Measurements from ENCODE around the gene MPPED2.
"Not testable (repeated sequence)": the region's sequence is repeated elsewhere in the genome, so short reads cannot be mapped to it uniquely, and the experiment has no call there.

Gene MPPED2

DNA sequence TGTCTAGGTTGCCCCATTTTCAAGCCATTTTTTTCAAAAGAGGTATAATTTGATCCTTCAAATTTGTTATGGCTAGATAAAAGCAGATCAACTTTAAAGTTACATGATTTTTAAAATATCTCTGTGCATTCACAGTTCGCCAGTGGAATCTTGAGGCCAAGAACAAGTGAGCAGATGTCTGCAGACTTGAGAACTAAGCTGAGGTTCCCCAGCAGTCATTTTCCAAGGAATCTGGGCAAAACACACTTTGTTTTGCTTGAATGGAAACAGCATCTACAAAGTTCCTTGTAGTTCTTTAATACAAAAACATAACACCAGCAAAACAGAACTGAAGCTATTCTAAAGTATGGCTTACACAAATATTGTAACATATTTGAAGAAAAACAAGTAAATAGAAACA is 7.7 kb downstream of the MPPED2 start:
- no peak for DNase-seq

DNA sequence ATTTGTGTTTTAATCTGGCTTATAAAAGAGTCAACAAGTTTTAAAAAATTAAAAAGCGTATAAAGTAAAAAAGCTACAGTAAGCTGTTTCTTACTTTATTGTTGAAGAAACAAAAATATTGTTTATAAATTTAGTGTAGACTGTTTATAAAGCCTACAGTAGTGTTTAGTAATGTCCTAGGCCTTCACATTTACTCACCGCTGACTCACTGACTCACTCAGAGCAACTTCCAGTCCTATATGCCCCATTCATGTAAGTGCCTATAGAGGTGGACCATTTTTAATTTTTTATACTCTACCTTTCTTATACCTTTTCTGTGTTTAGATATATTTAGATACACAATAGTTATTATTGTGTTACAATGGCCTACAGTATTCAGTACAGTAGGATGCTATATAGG is 12.2 kb downstream of the MPPED2 start:
- DNase-seq, result no peak

DNA sequence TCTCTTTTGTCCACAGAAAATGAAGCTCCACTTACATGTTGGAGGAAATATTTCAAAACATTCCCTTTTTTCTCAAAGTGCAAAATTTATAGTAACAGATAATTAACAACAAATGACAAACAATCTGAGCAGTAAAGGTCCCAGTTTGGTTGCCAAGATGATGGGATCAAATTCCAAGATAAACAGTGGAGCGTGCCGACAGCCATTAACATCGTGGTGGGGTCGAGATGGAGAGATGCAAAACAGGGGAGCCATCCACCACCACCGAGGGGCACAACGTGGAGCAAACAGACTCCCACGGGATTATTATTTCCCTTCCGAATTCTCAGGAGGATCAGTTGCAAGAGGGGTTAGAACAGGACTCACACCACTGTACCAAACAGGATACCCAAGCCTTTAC is 17.2 kb downstream of the MPPED2 start:
- no peak for DNase-seq

DNA sequence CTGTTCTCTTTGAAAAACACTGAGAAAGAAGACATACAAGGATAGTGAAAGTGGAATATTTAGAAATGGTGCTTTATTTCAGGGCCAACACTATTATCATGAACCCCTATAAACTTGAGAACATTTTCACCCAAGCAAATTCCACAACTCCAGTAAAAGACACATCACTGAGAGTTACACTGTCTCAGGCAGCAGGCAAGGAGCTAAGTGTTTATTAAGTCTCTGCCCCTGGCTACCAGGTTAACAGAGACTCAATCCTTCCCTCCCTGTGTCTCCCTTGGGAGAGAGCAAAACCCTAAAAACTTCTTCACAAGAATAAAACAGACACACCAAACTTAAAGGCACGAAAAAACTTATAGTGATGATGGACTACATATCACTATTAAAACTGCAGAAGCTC is 18.5 kb downstream of the MPPED2 start:
- DNase-seq, result no peak

DNA sequence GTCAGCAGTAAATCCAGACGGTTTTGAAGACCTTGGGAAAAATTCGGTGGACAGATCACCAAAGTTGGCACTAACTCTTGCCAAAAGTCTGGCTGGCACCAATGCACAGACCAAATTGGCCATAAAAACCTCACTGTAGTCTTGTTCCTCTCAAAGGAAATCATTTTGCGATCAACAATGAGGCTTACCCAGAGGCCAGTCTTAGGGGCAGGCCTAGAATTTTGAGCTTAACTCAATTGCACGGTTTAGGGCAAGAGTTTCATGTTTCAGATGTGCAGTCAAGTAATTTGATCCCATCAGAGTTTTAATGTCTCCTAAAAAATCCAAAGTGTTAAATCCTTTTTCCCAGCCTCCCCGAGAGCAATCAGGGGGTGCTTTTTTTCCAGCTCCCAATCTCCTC is 19.0 kb downstream of the MPPED2 start:
- DNase-seq, result no peak

DNA sequence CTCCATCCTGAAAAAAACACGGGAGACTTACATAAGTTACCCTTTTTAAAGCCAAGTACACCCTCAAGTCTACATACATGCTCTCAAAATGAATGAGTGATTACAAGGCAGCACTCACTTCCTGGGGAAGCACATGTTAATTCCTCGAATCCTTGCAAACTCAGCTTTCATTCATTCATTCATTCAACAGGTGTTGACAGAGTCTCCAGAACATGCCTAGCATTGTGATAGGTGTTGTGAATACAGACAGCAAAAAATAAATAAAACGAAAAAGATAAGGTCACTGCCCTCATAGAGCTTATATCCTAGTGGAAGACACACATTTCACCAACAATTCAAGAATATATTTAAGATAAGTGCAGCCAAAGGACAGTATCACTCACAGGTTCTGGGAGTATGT is 19.7 kb downstream of the MPPED2 start:
- no peak for DNase-seq

DNA sequence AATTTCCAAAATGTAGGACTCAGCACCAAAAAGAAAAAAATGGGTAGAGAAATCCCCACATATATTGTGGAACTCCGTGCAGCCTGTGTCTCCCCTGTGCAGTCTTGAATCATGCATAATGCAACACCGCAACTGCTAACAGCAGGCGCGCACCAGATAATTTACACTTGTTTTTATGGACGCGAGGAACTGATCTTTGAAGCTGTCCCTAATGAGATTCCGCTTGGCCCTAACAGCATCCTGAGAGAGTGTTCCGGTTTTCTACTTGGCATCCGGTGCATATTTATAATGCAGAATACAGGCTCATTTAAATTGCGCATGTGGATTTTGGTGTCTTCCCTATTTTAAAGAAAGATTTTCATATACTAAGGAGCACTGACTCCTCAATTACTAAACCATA is 21.1 kb downstream of the MPPED2 start:
- DNase-seq, result no peak

DNA sequence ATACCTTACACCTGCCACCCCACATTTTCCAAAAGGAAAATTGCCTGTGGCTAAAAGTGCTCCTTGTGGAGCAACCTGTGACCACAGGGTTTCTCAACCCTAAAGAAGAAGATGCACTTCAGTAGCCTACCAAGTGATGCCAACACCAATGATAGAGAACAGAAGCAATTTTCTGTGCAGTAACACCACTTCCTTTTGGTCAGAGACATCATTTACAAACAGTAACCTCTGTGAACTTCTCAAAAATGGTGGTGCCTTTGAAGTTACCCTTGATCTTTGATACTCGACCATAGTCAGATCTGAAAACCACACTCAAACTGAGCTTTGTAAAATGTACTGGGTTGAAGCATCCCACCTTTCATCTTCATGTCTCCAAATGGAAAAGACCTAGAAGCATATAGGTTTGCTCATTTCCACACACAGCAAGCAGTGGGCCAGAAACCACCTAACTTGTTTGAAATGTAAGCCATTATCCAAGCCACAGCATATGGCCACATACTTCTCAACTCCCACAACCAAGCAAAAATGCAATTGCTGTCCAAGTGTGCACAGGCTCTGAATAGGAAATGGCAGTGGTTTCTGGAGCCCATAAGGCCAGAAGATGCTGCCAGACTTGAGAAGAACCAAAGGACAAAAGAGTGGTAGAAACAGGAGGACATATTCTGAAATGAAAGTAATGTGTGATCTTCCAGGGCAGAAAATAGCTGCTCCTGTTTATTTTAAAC is 24.3 kb downstream of the MPPED2 start:
- DNase-seq, result no peak

DNA sequence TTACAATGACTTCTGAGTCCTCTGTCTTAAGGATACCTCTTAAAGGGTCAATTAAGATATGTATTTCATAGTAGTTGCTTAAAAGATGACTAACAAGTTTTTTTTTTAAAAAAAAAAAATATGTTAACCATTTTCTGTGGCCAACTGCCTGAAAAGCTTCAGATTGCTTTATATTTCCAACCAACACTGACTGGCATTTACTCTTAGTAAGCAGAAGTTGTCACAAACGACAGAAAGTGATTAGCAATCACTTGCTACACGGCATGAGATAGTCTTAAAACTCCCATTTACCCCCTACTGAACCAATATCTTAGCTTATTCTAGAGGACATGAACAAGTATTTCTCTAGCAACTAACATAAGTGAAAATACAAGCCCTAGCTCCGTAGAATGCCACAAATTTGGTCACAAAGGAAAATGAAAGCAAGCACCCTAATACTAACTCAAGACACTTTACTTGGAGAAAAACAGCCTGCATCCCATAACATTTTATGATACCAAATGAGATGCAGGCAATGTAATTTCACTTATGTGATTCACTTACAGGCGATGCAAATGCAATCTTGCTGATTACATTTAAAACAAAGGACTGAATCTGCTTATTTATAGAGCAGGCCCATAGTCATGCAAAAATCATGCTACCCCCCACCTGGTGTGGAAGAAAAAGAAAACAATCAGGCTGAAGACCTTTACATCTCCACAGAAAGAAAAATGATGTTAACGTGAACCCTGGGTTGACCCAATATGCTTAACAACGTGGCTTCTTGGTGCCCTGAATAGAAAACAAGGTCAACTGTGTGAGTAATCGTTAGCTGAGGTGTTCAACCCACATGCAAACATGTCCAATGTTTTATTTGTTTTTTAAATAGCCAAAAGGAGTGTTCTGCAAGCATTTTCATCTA is 25.7 kb downstream of the MPPED2 start:
- no peak for DNase-seq

DNA sequence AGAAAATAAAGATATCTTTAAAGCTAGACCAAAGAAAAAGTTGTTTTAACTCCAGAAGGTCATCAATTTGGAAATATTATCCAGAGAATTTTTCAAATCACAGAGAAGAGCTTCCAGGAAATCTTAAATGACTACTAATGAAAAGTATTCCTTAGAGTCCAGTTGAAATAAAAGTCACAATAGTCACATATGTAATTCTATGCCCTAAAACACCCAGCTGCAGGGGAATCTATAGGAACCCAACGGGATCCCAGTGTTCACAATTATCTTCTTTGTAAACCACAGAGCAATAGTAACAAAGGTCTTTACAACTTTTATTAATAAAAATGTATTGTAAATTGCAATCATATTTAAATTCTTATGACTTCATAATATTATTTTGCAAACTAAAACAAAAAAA is 27.1 kb downstream of the MPPED2 start:
- DNase-seq, result no peak

DNA sequence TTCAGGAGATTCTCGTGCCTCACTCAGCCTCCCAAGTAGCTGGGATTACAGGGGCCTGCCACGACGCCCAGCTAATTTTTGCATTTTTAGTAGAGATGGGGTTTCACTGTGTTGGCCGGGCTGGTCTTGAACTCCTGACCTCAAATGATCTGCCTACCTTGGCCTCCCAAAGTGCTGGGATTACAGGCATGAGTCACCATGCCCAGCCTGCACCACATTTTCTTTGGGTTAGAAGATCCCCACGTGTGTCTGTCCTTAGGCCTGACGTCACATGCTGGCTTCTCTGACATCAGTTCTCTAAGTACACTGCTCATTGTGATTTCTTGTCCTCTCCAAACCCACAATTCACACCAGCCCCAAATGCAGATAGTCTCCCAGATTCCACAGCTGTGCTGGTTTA is 31.6 kb downstream of the MPPED2 start:
- not testable (repeated sequence) for DNase-seq

DNA sequence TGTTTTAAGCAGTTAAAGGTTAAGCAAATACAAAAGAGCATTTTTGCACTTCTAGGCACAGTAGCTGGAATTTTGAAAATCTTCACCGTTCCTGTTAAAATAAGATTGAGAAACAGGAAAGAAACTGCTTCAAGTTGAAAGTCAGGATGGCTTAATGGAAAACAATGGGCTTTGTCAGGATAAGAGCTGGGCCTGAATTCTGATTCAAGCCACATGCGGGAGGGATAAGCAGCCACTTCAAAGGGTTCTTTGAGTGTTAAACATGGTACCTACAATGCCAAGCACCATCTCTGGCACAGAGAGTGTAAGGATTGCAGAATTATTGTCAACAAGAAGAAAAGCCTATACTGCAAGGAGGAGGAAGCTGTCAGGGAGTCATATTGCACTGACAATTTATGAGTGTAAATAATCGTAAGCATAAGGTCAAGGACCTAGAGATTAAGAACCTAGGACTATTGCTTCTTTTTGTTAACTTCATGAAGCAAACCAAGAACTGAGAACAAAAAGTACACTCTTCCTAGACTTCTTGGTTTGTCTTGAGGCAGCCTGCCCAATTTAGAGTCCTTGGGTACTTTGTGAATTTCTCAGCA is 32.5 kb downstream of the MPPED2 start:
- DNase-seq, result no peak

DNA sequence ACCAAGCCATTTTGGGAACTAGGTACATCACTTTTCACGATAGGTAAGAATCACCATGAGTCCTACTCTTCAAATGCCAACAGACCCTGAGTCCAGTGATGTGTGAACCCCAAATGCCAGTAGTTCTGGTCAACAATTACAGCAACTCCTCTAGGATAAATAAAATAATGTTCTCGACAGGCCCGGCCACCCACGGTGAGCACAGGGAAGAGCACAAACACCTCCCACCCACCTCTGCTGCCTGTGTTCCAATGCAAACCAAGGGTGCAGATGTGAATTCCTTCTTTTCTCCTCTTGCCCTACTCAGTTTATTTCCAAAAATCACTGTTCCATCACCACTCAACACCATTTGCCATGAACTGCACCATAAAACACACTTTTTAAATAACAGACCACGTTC is 33.3 kb downstream of the MPPED2 start:
- DNase-seq, result no peak

DNA sequence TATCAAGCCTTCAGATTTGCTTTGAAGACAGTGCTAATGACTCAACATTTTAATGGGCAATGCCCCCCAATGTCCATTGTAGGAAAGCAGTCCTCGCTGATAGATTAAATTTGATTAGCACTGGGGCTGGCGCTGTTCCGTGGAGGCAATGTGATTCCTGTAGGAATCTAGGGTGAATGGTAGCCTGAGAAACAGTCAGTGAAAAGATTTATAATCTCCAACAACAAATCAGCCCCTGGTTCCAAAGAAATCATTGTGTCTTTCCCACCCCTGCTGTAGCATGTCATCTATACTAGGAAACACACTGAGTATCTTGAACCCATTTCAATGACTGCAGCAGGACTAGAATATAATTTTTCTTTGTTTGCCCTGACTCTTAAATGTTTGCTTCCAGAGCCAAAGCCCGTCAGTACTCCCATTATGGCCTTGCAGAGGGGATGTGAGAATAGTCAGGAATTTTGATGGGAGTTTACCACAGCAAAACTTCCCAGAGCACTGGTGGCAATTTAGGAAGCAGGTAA is 36.1 kb downstream of the MPPED2 start:
- DNase-seq, result no peak

DNA sequence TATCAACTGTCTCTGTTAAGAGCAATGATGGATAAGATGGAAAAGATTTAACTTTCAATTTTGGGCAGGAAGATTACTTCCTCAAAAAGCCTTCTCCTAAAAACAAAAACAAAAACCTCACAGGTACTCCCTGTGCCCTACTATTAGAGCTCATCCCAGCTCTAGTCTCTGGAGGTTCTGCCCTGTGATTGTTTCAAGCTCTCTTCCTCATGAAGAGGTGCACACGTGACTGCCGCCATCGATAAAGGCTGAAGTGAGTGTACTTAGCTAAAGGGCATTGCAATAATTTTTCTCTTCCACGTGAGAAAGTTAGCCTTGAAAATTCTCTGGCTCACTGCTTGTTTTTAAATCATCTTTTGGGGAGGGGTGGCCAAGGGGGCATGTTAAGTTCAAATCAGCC is 36.6 kb downstream of the MPPED2 start:
- no peak for DNase-seq

DNA sequence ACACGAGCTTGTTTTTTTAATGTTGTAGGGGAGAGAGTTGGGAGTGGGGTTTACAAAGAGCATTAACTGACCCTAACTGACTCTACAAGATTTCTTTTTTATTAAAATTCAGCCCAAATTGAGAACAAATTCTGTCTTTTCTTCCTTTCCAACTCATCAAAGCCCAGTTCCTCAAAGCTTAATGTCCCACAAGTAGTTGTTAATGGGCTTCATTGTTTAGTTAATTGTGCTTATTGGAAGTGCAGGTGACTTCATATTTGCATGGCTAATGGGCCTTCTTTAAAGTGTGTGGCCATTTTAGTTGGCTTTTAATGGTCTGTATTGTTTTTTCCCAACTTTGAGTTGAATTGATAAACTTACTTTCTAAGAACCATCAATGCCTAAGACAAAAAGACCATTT is 39.8 kb downstream of the MPPED2 start:
- no peak for DNase-seq

DNA sequence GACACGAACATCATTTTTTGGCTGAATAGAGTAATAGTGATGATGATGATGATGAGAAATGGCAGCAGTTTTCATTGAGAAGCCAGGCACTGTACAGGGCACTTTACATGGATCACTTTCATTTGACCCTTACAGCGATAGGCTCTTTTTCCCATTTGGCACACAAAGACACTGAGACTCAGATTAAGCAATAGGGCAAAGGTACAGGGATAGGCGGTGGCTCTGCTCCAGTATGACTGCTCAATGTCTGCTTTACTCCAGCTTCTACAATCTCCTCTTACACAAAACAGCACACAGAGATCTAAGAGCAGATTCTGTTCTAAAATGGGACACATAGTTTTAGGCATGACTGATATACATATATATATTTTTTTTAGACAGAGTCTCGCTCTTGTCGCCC is 40.6 kb downstream of the MPPED2 start:
- DNase-seq, result no peak

DNA sequence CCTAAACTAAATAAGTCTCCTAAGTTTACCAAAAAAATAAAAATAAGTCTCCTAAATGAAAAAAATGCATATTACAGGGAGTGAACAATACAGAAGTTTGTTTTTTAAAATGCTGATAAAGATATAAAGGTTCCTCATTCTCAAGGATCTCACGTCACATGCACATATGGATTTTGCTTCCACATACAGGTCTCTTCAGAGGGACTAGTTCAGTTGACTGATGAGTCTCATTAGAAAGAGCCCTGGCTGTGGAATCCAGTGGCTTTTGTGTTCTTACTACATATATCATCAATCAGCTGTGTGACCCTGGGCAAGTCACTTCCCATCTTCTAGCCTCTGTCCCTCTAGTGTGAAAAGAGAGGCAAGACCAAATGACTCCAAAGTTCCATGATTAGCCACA is 43.1 kb downstream of the MPPED2 start:
- DNase-seq, result no peak

DNA sequence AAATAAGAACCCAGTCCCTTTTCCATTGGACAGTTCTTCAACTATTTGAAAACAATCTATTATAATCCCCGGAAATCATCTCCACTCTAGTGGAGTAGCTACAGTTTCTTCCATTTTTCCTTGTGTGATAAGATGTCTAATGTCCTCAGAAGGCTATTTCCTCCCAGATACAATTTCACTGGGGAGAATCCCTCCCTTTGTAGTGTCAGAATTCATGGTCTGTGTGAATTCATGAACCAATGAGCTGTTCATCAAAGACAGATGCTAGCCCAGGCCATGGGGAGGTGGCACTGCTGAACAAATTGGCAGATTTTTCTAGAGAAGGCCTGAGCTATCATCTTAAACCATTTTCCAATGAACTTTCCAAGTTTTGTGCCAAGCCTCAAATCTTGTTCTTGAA is 45.4 kb downstream of the MPPED2 start:
- DNase-seq, result no peak

DNA sequence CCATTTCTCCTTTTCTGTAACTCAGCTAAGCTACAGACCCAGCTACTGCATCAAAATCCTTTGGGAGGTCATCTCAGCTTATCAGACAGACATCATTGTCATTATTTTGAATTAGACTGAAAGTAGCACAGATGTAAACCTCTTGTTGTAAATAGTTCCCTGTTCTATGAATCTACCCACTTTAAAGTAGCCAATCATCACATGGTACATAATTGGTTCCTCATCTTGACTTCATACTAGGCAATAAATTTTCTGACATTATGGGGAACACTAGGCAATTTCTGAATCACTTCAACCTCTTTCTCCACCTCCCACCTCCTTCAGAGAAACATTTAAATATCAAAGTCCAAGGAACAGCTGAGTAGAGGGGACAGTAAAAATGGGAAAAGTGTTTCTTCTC is 47.9 kb downstream of the MPPED2 start:
- no peak for DNase-seq

DNA sequence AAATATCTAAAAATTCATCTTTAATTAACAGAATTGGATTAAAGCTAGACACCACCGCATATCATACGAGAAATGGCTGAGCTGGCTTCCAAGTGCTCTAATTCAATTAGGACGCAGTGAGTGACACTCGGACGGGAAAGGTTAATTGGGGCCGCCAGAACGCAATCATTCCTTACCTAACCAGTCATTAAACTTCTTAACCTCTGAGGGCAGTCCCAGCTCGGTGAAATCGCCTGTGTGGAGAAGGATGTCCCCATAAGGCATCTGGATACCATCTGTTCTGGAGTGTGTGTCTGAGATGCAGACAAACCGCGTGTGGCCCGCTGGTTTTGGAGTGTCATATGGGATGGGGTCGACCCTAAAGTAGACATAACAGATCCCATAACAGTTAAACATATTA is 50.3 kb downstream of the MPPED2 start:
- DNase-seq, result no peak

DNA sequence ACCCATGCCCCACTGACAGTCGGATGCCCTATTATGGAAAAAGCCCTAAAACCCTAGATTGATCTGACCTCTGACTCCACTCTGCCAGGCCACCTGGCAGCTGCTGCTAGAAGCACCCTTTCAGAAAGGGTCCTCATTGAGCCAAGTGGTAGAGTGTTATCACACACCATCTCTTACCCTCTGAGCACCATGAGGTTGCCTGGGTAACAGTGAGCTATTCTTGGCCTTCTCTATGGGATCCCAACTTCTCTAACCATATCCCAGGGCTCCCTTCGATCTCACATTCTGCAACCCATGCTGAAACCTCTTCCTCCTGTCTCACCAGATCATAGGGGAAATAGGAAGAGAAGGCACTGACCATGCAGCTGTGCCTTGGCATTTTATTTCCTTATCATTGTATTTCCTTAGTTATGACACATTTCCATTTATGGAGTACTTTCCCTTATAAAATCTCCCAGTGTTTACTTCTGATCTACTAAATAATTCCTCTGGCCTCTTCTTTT is 52.7 kb downstream of the MPPED2 start:
- no peak for DNase-seq

DNA sequence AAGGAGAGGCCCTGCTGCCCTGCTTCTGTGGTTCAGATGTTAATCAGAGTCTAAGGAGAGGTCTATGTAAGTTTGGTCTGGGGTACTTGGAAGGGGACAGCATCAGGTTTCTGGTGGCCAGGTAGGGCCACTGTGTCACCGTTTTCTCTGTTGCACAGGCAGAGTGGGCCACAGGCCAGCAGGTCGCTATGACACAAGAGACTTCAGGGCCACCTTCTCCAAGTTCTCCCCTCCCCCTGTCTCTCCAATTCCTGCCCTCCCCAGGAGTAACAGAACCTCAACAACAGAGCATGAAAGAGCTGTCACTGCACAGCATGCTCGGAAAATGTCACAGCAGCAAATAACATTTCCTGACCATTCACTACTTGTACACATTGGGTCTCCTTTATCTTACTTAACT is 58.6 kb downstream of the MPPED2 start:
- DNase-seq, result no peak

DNA sequence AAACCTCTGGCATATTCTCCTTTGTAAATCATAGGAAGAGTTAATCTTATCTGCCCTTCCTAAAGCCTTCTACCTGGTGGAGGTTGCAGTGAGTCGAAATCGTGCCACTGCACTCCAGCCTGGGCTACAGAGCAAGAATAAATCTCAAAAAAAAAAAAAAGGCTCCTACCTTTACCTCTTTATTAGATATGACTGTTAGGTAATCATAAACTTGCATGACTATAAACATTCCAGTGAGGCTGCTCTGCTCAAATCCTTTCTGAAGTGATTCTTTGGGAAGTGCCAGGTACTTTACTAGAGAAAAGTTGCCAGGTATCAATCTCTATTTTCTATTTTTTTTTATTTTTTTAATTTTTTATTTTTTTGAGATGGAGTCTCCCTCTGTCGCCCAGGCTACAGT is 59.6 kb downstream of the MPPED2 start:
- DNase-seq, result no peak

All from hematopoietic multipotent progenitor cell treated with erythropoietin and hydrocortisone succinate and interleukin-3 and kit ligand, for 8 days (in vitro differentiated cells).